HuH-7 (cell line): ENCODE measurements around the gene APOBEC3A.
"Not testable (repeated sequence)": the region's sequence is repeated elsewhere in the genome, so short reads cannot be mapped to it uniquely, and the experiment has no call there.

Experiments
- DNase-seq: peaks from one replicate; pipeline ENCODE4 v3.0.0; 2011; ENCODE audit warnings: low spot score

The APOBEC3A gene

GRCh38 chr22:38959590-38959989 is 2.2 kb downstream of the APOBEC3A start:
- DNase-seq, result no peak

GRCh38 chr22:38960673-38961072 is 3.3 kb downstream of the APOBEC3A start:
- not testable (repeated sequence) for DNase-seq

- not testable (repeated sequence) for DNase-seq
Measured at GRCh38 chr22:38963291-38963738, 5.9 kb downstream of the APOBEC3A start.

GRCh38 chr22:38963872-38964271 is 6.5 kb downstream of the APOBEC3A start:
- no peak for DNase-seq

GRCh38 chr22:38964306-38964705 is 6.9 kb downstream of the APOBEC3A start:
- no peak for DNase-seq

- DNase-seq, result no peak
Measured at GRCh38 chr22:38964989-38965388, 7.6 kb downstream of the APOBEC3A start.

GRCh38 chr22:38965614-38966379 is 8.4 kb downstream of the APOBEC3A start:
- no peak for DNase-seq

GRCh38 chr22:38966380-38966702 is 8.9 kb downstream of the APOBEC3A start:
- no peak for DNase-seq

- DNase-seq, result no peak
Measured at GRCh38 chr22:38966942-38967341, 9.5 kb downstream of the APOBEC3A start.

- DNase-seq, result no peak
Measured at GRCh38 chr22:38967451-38968450, 10.3 kb downstream of the APOBEC3A start.

- DNase-seq, result no peak
Measured at GRCh38 chr22:38968801-38969200, 11.4 kb downstream of the APOBEC3A start.

- no peak for DNase-seq
Measured at GRCh38 chr22:38970551-38970950, 13.1 kb downstream of the APOBEC3A start.

- no peak for DNase-seq
Measured at GRCh38 chr22:38971202-38971601, 13.8 kb downstream of the APOBEC3A start.

GRCh38 chr22:38971791-38972190 is 14.4 kb downstream of the APOBEC3A start:
- DNase-seq, result no peak

- no peak for DNase-seq
Measured at GRCh38 chr22:38972558-38972957, 15.1 kb downstream of the APOBEC3A start.

GRCh38 chr22:38973289-38974169 is 16.1 kb downstream of the APOBEC3A start:
- no peak for DNase-seq

GRCh38 chr22:38974170-38974825 is 16.9 kb downstream of the APOBEC3A start:
- DNase-seq, result no peak

- no peak for DNase-seq
Measured at GRCh38 chr22:38974826-38975175, 17.4 kb downstream of the APOBEC3A start.

GRCh38 chr22:38977289-38977688 is 19.9 kb downstream of the APOBEC3A start:
- DNase-seq, result not testable (repeated sequence)

- not testable (repeated sequence) for DNase-seq
Measured at GRCh38 chr22:38980587-38980986, 23.2 kb downstream of the APOBEC3A start.
